Mammary epithelial cell (primary cell): ENCODE results near the gene LSAMP.

Experiments
- CTCF ChIP-seq, 2 donors: IDR thresholded peaks in 1 of 2; conservative IDR thresholded peaks in 1 of 2; 2 replicates each; pipeline ENCODE4 v1.5.1; 2011 to 2012; ENCODE audit warnings: inconsistent platforms in 2 of 2, low read length in 2 of 2, mild to moderate bottlenecking in 2 of 2, control low read depth in 1 of 2, low read depth in 1 of 2; ENCODE audit not compliant: insufficient read depth in 1 of 2; ENCODE audit errors: extremely low read depth in 1 of 2
- EZH2 ChIP-seq: IDR thresholded peaks from 2 replicates; pipeline ENCODE4 v1.6.1; 2012; ENCODE audit warnings: low read length, inconsistent platforms, borderline replicate concordance

DNA sequence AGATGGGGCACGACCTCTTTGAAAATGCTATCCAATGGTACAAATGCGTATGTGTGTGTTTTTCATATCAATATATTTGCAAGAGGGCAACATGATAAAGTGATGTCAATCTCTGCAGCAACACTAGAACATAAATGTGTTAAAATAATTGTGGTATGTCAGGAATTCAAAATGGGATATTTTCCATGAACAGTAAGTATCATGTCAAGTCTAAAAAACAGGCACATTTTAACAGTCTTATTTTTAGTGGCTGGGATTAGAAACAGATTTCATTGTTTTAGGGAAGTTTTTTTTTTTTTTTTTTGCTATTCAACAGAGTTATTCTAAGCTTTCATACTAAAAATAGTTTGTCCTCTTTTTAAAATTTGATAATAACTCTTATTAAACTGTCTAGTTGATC is 612.2 kb downstream of the LSAMP start:
- no peak for TF ChIP-seq CTCF (conservative IDR thresholded peaks at IDR 0.05 in 1 of 2, IDR thresholded peaks at IDR 0.05 in 1 of 2; ENCODE audit: extremely low read depth in 1 of 2, insufficient read depth in 1 of 2, low read depth in 1 of 2, low read length in 2 of 2)
- no peak for TF ChIP-seq EZH2
